ENCODE data around the gene DUSP16.
"Not testable (repeated sequence)": the region's sequence is repeated elsewhere in the genome, so short reads cannot be mapped to it uniquely, and the experiment has no call there.

The DUSP16 gene

GRCh38 chr12:12531194-12531593 is 31.5 kb downstream of the DUSP16 start:
- no peak for DNase-seq (ENCODE audit: low read depth in 2 of 2)
- no peak overlapping the region for H3K4me3 ChIP-seq (replicated peaks in 1 of 2; ENCODE audit: low read depth in 2 of 2, low read length in 2 of 2)
- no peak for TF ChIP-seq CTCF (IDR thresholded peaks at IDR 0.05; ENCODE audit: low read depth, low read length)

GRCh38 chr12:12529783-12530421 is 32.8 kb downstream of the DUSP16 start:
- DNase-seq (ENCODE audit: low read depth in 2 of 2) = no peak
- TF ChIP-seq CTCF (IDR thresholded peaks at IDR 0.05; ENCODE audit: low read depth, low read length) = no peak
- no peak overlapping the region for H3K4me3 ChIP-seq (replicated peaks in 1 of 2; ENCODE audit: low read depth in 2 of 2, low read length in 2 of 2)

- no peak for TF ChIP-seq CTCF (IDR thresholded peaks at IDR 0.05; ENCODE audit: low read depth, low read length)
- H3K4me3 ChIP-seq (replicated peaks in 1 of 2; ENCODE audit: low read depth in 2 of 2, low read length in 2 of 2) = no peak overlapping the region
- DNase-seq (ENCODE audit: low read depth in 2 of 2) = no peak
These were observed 34.0 kb downstream of the DUSP16 start for GRCh38 chr12:12528361-12529270.

- H3K4me3 ChIP-seq (replicated peaks in 1 of 2; ENCODE audit: low read depth in 2 of 2, low read length in 2 of 2) = no peak overlapping the region
- no peak for TF ChIP-seq CTCF (IDR thresholded peaks at IDR 0.05; ENCODE audit: low read depth, low read length)
- no peak for DNase-seq (ENCODE audit: low read depth in 2 of 2)
These were observed 34.8 kb downstream of the DUSP16 start for GRCh38 chr12:12527820-12528296.

- TF ChIP-seq CTCF (IDR thresholded peaks at IDR 0.05; ENCODE audit: low read depth, low read length) = no peak
- no peak overlapping the region for H3K4me3 ChIP-seq (replicated peaks in 1 of 2; ENCODE audit: low read depth in 2 of 2, low read length in 2 of 2)
- no peak for DNase-seq (ENCODE audit: low read depth in 2 of 2)
These were observed 38.5 kb downstream of the DUSP16 start for GRCh38 chr12:12524128-12524527.

- no peak for TF ChIP-seq CTCF (IDR thresholded peaks at IDR 0.05; ENCODE audit: low read depth, low read length)
- DNase-seq (ENCODE audit: low read depth in 2 of 2) = no peak
- no peak overlapping the region for H3K4me3 ChIP-seq (replicated peaks in 1 of 2; ENCODE audit: low read depth in 2 of 2, low read length in 2 of 2)
These were observed 39.4 kb downstream of the DUSP16 start for GRCh38 chr12:12523229-12523628.

- not testable (repeated sequence) for DNase-seq (ENCODE audit: low read depth in 2 of 2); H3K4me3 ChIP-seq (replicated peaks in 1 of 2; ENCODE audit: low read depth in 2 of 2, low read length in 2 of 2)
These were observed 40.0 kb downstream of the DUSP16 start for GRCh38 chr12:12522657-12523056.
